ENCODE results near the gene COPRS. TPM values are rescaled to one million over a fixed set of nuclear protein-coding genes. Genes with fewer than 3 reads are reported as not detected.
A peak's percentile ranks its signal among the peaks of the same experiment; 100 is the strongest.

The COPRS gene
- total and polyA plus RNA-seq, 2 of the 13 experiments (the other 11 are each of a cell fraction or from before 2014, with no cell fraction given) = 22.7 to 93.8 TPM

GRCh38 chr17:31842195-31843069, 16.6 kb downstream of the COPRS start (continued):
- TF ChIP-seq CENPT (CRISPR knock-in tag; IDR thresholded peaks at IDR 0.05; ENCODE audit: low read depth) (no peak), ZNF879 (CRISPR knock-in tag; IDR thresholded peaks at IDR 0.05) (peak; percentile 72; the same call in 1 of the 2 replicates), GABPB1 (CRISPR knock-in tag; IDR thresholded peaks at IDR 0.05) (0 out of 2 replicates have a peak, but pooled peaks have one; percentile 20), AHR (CRISPR knock-in tag; IDR thresholded peaks at IDR 0.05) (no peak), RAD21 (CRISPR knock-in tag; IDR thresholded peaks at IDR 0.05) (peak; percentile 98), SOX6 (IDR thresholded peaks at IDR 0.05) (no peak), SOX6 (CRISPR knock-in tag; IDR thresholded peaks at IDR 0.05) (peak; percentile 59), U2AF1 (optimal IDR thresholded peaks at IDR 0.05; ENCODE audit: low read depth, low read length) (no peak), ZNF432 (CRISPR knock-in tag; IDR thresholded peaks at IDR 0.05; ENCODE audit: borderline replicate concordance) (no peak)
- TF ChIP-seq, protein P1, sequence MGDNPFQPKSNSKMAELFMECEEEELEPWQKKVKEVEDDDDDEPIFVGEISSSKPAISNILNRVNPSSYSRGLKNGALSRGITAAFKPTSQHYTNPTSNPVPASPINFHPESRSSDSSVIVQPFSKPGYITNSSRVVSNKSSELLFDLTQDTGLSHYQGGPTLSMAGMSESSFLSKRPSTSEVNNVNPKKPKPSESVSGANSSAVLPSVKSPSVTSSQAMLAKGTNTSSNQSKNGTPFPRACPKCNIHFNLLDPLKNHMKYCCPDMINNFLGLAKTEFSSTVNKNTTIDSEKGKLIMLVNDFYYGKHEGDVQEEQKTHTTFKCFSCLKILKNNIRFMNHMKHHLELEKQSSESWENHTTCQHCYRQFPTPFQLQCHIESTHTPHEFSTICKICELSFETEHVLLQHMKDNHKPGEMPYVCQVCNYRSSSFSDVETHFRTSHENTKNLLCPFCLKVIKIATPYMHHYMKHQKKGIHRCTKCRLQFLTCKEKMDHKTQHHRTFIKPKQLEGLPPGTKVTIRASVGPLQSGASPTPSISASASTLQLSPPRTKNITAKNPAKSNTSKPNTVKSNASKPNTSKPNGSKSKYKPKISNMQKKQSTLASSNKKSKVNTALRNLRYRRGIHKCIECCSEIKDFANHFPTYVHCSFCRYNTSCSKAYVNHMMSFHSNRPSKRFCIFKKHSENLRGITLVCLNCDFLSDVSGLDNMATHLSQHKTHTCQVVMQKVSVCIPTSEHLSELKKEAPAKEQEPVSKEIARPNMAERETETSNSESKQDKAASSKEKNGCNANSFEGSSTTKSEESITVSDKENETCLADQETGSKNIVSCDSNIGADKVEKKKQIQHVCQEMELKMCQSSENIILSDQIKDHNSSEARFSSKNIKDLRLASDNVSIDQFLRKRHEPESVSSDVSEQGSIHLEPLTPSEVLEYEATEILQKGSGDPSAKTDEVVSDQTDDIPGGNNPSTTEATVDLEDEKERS (CRISPR knock-in tag; IDR thresholded peaks at IDR 0.05) = peak; percentile 59; the same call in 1 of the 2 replicates
- TF ChIP-seq, protein P2, sequence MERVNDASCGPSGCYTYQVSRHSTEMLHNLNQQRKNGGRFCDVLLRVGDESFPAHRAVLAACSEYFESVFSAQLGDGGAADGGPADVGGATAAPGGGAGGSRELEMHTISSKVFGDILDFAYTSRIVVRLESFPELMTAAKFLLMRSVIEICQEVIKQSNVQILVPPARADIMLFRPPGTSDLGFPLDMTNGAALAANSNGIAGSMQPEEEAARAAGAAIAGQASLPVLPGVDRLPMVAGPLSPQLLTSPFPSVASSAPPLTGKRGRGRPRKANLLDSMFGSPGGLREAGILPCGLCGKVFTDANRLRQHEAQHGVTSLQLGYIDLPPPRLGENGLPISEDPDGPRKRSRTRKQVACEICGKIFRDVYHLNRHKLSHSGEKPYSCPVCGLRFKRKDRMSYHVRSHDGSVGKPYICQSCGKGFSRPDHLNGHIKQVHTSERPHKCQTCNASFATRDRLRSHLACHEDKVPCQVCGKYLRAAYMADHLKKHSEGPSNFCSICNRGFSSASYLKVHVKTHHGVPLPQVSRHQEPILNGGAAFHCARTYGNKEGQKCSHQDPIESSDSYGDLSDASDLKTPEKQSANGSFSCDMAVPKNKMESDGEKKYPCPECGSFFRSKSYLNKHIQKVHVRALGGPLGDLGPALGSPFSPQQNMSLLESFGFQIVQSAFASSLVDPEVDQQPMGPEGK (CRISPR knock-in tag; IDR thresholded peaks at IDR 0.05) = no peak
- TF ChIP-seq, protein P3, sequence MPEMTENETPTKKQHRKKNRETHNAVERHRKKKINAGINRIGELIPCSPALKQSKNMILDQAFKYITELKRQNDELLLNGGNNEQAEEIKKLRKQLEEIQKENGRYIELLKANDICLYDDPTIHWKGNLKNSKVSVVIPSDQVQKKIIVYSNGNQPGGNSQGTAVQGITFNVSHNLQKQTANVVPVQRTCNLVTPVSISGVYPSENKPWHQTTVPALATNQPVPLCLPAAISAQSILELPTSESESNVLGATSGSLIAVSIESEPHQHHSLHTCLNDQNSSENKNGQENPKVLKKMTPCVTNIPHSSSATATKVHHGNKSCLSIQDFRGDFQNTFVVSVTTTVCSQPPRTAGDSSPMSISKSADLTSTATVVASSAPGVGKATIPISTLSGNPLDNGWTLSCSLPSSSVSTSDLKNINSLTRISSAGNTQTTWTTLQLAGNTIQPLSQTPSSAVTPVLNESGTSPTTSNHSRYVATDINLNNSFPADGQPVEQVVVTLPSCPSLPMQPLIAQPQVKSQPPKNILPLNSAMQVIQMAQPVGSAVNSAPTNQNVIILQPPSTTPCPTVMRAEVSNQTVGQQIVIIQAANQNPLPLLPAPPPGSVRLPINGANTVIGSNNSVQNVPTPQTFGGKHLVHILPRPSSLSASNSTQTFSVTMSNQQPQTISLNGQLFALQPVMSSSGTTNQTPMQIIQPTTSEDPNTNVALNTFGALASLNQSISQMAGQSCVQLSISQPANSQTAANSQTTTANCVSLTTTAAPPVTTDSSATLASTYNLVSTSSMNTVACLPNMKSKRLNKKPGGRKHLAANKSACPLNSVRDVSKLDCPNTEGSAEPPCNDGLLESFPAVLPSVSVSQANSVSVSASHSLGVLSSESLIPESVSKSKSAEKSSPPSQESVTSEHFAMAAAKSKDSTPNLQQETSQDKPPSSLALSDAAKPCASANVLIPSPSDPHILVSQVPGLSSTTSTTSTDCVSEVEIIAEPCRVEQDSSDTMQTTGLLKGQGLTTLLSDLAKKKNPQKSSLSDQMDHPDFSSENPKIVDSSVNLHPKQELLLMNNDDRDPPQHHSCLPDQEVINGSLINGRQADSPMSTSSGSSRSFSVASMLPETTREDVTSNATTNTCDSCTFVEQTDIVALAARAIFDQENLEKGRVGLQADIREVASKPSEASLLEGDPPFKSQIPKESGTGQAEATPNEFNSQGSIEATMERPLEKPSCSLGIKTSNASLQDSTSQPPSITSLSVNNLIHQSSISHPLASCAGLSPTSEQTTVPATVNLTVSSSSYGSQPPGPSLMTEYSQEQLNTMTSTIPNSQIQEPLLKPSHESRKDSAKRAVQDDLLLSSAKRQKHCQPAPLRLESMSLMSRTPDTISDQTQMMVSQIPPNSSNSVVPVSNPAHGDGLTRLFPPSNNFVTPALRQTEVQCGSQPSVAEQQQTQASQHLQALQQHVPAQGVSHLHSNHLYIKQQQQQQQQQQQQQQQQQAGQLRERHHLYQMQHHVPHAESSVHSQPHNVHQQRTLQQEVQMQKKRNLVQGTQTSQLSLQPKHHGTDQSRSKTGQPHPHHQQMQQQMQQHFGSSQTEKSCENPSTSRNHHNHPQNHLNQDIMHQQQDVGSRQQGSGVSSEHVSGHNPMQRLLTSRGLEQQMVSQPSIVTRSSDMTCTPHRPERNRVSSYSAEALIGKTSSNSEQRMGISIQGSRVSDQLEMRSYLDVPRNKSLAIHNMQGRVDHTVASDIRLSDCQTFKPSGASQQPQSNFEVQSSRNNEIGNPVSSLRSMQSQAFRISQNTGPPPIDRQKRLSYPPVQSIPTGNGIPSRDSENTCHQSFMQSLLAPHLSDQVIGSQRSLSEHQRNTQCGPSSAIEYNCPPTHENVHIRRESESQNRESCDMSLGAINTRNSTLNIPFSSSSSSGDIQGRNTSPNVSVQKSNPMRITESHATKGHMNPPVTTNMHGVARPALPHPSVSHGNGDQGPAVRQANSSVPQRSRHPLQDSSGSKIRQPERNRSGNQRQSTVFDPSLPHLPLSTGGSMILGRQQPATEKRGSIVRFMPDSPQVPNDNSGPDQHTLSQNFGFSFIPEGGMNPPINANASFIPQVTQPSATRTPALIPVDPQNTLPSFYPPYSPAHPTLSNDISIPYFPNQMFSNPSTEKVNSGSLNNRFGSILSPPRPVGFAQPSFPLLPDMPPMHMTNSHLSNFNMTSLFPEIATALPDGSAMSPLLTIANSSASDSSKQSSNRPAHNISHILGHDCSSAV (CRISPR knock-in tag; IDR thresholded peaks at IDR 0.05; ENCODE audit: borderline replicate concordance) = no peak
- TF ChIP-seq, protein P4, sequence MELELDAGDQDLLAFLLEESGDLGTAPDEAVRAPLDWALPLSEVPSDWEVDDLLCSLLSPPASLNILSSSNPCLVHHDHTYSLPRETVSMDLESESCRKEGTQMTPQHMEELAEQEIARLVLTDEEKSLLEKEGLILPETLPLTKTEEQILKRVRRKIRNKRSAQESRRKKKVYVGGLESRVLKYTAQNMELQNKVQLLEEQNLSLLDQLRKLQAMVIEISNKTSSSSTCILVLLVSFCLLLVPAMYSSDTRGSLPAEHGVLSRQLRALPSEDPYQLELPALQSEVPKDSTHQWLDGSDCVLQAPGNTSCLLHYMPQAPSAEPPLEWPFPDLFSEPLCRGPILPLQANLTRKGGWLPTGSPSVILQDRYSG (CRISPR knock-in tag; IDR thresholded peaks at IDR 0.05) = no peak

Measured in HepG2 (cell line).